GM12865 (cell line): ENCODE results near the gene BTBD6.

Source experiments
- DNase-seq: peaks from one replicate; pipeline ENCODE4 v3.0.0; 2010; ENCODE audit warnings: low read depth
- H3K4me3 ChIP-seq: 2 replicates; pipeline ENCODE4 v1.5.1; 2011; ENCODE audit warnings: mild to moderate bottlenecking, low read depth, low read length, control low read depth
- CTCF ChIP-seq: IDR thresholded peaks from 2 replicates; pipeline ENCODE4 v1.5.1; 2011; ENCODE audit warnings: low read length, control low read depth, low read depth, inconsistent platforms; ENCODE audit not compliant: insufficient read depth; ENCODE audit errors: missing control alignments

Gene BTBD6

GRCh38 chr14:105210266-105211025 is 37.9 kb upstream of the BTBD6 start:
- no peak overlapping the region for H3K4me3 ChIP-seq
- TF ChIP-seq CTCF: no peak
- DNase-seq: no peak

- TF ChIP-seq CTCF: no peak
- DNase-seq: no peak
- no peak overlapping the region for H3K4me3 ChIP-seq
Measured at GRCh38 chr14:105211086-105211757, 37.1 kb upstream of the BTBD6 start.

GRCh38 chr14:105211758-105212089 is 36.6 kb upstream of the BTBD6 start:
- no peak for DNase-seq
- no peak overlapping the region for H3K4me3 ChIP-seq
- no peak for TF ChIP-seq CTCF

- H3K4me3 ChIP-seq: no peak overlapping the region
- TF ChIP-seq CTCF: no peak
- no peak for DNase-seq
Measured at GRCh38 chr14:105212541-105213300, 35.6 kb upstream of the BTBD6 start.

GRCh38 chr14:105213361-105213760 is 35.0 kb upstream of the BTBD6 start:
- no peak for TF ChIP-seq CTCF
- no peak for DNase-seq
- no peak overlapping the region for H3K4me3 ChIP-seq

GRCh38 chr14:105214324-105214915 is 33.9 kb upstream of the BTBD6 start:
- no peak for TF ChIP-seq CTCF
- DNase-seq: no peak

More at GRCh38 chr14:105214324-105214915, 33.9 kb upstream of the BTBD6 start:
- H3K4me3 ChIP-seq: no peak overlapping the region
